Stomach (tissue), 9 donors: ENCODE data around the gene PHLDB3. TPM values are rescaled to one million over a fixed set of nuclear protein-coding genes. Genes with fewer than 3 reads are reported as not detected.

Experiments
- DNase-seq, 2 donors: peaks; one replicate each; pipeline versions ENCODE4 v3.0.0 to v3.0.0-alpha.2; 2013 to 2019
- H3K27ac ChIP-seq, 5 donors: fragments of 200-600 bp in 4 of 5; sonication (generic) in 4 of 5; one replicate each; pipeline ENCODE4 v1.5.1; 2013 to 2019; ENCODE audit warnings: mild to moderate bottlenecking in 1 of 5, moderate library complexity in 1 of 5
- H3K27me3 ChIP-seq, 3 donors: fragments of 200-600 bp; sonication (generic); one replicate each; pipeline ENCODE4 v1.5.1; 2017 to 2019; ENCODE audit warnings: mixed run types in 1 of 3
- H3K36me3 ChIP-seq, 4 donors: fragments of 200-600 bp; sonication (generic); 1 replicate in 3 of 4; 2 replicates in 1 of 4; pipeline ENCODE4 v1.5.1; 2016 to 2019
- H3K4me1 ChIP-seq, 4 donors: fragments of 200-600 bp; sonication (generic); one replicate each; pipeline ENCODE4 v1.5.1; 2016 to 2019
- H3K4me3 ChIP-seq, 4 donors: fragments of 200-600 bp; sonication (generic) in 3 of 4; one replicate each; pipeline ENCODE4 v1.5.1; 2016 to 2019; ENCODE audit warnings: mild to moderate bottlenecking in 1 of 4
- H3K9me3 ChIP-seq, 4 donors: fragments of 200-600 bp; sonication (generic); one replicate each; pipeline ENCODE4 v1.5.1; 2016 to 2019
- EP300 ChIP-seq: sonication (generic); formaldehyde crosslinking; IDR thresholded peaks from one replicate; pipeline ENCODE4 v1.6.1; 2017; ENCODE audit warnings: antibody characterized with exemption
- POLR2A ChIP-seq, 4 donors: fragments of 450-650 bp; IDR thresholded peaks; one replicate each; pipeline ENCODE4 v1.6.1; 2016; ENCODE audit warnings: antibody characterized with exemption in 4 of 4, control low read depth in 2 of 4, mild to moderate bottlenecking in 1 of 4, moderate library complexity in 1 of 4
- POLR2AphosphoS5 ChIP-seq, 3 donors: sonication (generic); formaldehyde crosslinking; IDR thresholded peaks; one replicate each; pipeline ENCODE4 v1.6.1; 2016; ENCODE audit warnings: antibody characterized with exemption in 3 of 3
- WGBS, 5 donors: extraction: QIAGEN DNeasy Blood & Tissue Kit in 3 of 5; methylation state at CpG; one replicate each; pipeline versions ENCODE4 v1.1.5 to v1.1.7; 2013 to 2018; 5-methylcytosine and 5-hydroxymethylcytosine counted together
- intact Hi-C: fragments of 100-400 bp; cut with DNase I; formaldehyde crosslinking; loops from one replicate; pipeline ENCODE4 v1.15.1; 2023; ENCODE audit warnings: low total_unique reads
- polyA plus RNA-seq, 3 donors: library from polyadenylated mRNA; stranded (reverse); fragments of 200-250 nt; gene quantifications; one replicate each; pipeline ENCODE4 v1.2.3, GENCODE V29; 2013
- total RNA-seq, 5 donors: library from RNA; depleted of rRNA; stranded (reverse); fragments of >200 nt; gene quantifications; one replicate each; pipeline versions ENCODE4 v1.1.0 to v1.2.3, GENCODE V29; 2014 to 2016
- TF ChIP-seq, protein P1 (sequence below), 7 experiments: fragments of 450-650 bp in 4 of 7; fragments of 200-600 bp in 3 of 7; sonication (generic) in 3 of 7; IDR thresholded peaks; one replicate each; pipeline ENCODE4 v1.5.1; 2016 to 2019; ENCODE audit warnings: antibody characterized with exemption in 7 of 7, control low read depth in 2 of 7, mild to moderate bottlenecking in 1 of 7
- donor health status: healthy with polysubstance abuse.
- donor health status: Bipolar disorder and iron deficiency.
- donor health status: healthy.

The PHLDB3 gene
- total and polyA plus RNA-seq, 8 donors, result 2.0 to 55.3 (median 9.5) TPM; not detected in 1

DNA sequence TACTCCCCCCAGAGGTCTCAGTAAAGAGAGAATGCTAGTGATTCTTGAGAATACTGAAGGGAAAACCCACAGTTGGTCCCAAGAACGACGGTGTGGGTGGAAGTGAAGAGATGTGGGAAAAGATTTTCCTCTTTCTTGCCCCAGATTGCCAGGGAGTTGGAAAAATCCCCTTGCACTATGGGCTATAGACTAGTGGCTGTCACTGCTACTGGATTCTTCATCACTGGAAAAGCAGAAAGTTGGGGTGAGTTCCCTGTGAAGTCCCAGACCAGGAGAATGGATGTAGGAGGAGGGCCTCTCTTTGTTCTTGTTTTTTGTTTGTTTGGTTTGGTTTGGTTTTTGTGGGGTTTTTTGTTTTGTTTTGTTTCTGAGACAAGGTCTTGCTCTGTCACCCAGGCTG lies 50.5 kb downstream of the PHLDB3 start:
- intact Hi-C loops, result no loop called here
- H3K4me1 ChIP-seq, result peaks cover 0 to 6% (median 2%) of the 10 kb centered on the region in 4 donors
- 65 to 81% (median 77%) methylated on average over 2 of the region's 2 CpGs for WGBS, 5 donors

DNA sequence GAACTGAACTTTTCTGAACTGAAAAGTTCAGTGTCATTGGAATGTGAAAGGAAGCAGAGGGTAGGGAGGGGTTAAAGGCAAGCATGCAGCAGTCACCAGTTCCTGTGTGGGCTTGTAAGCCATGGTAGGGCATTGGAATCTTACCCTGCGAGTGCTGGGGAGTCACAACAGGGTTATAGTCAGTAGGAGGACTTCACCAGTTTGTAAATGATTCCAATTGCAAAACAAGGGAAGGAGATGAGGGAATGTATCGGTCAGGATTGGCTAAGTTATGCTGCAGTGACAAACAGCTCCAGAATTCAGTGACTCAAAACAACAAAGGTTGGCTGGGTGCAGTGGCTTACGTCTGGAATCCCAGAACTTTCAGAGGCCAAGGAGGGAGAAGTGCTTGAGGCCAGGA lies 52.0 kb downstream of the PHLDB3 start:
- TF ChIP-seq, protein P1, sequence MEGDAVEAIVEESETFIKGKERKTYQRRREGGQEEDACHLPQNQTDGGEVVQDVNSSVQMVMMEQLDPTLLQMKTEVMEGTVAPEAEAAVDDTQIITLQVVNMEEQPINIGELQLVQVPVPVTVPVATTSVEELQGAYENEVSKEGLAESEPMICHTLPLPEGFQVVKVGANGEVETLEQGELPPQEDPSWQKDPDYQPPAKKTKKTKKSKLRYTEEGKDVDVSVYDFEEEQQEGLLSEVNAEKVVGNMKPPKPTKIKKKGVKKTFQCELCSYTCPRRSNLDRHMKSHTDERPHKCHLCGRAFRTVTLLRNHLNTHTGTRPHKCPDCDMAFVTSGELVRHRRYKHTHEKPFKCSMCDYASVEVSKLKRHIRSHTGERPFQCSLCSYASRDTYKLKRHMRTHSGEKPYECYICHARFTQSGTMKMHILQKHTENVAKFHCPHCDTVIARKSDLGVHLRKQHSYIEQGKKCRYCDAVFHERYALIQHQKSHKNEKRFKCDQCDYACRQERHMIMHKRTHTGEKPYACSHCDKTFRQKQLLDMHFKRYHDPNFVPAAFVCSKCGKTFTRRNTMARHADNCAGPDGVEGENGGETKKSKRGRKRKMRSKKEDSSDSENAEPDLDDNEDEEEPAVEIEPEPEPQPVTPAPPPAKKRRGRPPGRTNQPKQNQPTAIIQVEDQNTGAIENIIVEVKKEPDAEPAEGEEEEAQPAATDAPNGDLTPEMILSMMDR (IDR thresholded peaks at IDR 0.05), result no peak
- TF ChIP-seq EP300 (no peak), POLR2A (IDR thresholded peaks at IDR 0.05) (no peak), POLR2AphosphoS5 (IDR thresholded peaks at IDR 0.05) (no peak)
- H3K27me3 ChIP-seq, result no peaks in the 10 kb centered on the region

More for the DNA sequence above, 50.5 kb downstream of the PHLDB3 start:
- Histone ChIP-seq H3K36me3 (no peaks in the 10 kb centered on the region), H3K4me3 (no peak overlapping the region), H3K9me3 (no peaks in the 10 kb centered on the region), H3K27me3 (no peaks in the 10 kb centered on the region), H3K27ac (no peak overlapping the region)
- TF ChIP-seq EP300 (no peak), POLR2A (IDR thresholded peaks at IDR 0.05) (no peak), POLR2AphosphoS5 (IDR thresholded peaks at IDR 0.05) (no peak)
- TF ChIP-seq, protein P1 (IDR thresholded peaks at IDR 0.05), result no peak
- DNase-seq, result no peak

GRCh38 chr19:43450545-43450997 lies 54.0 kb downstream of the PHLDB3 start:
- 51 to 75% (median 70%) methylated on average over 2 of the region's 2 CpGs for WGBS, 5 donors
- DNase-seq, result no peak
- Histone ChIP-seq H3K4me3 (no peak overlapping the region), H3K36me3 (no peaks in the 10 kb centered on the region), H3K27me3 (no peaks in the 10 kb centered on the region), H3K4me1 (peaks cover 0 to 9% (median 4%) of the 10 kb centered on the region in 4 donors), H3K27ac (peak overlapping the region in 1 of 5 donors; percentile 26), H3K9me3 (no peaks in the 10 kb centered on the region)
- intact Hi-C loops, result no loop called here
- TF ChIP-seq EP300 (no peak), POLR2A (IDR thresholded peaks at IDR 0.05) (no peak), POLR2AphosphoS5 (IDR thresholded peaks at IDR 0.05) (no peak)
- TF ChIP-seq, protein P1 (IDR thresholded peaks at IDR 0.05), result no peak

More for the DNA sequence above, 52.0 kb downstream of the PHLDB3 start:
- Histone ChIP-seq H3K36me3 (no peaks in the 10 kb centered on the region), H3K27ac (no peak overlapping the region), H3K9me3 (no peaks in the 10 kb centered on the region), H3K4me3 (no peak overlapping the region), H3K4me1 (peaks cover 0 to 6% (median 2%) of the 10 kb centered on the region in 4 donors)
- intact Hi-C loops, result no loop called here
- WGBS, 5 donors, result 67 to 72% (median 69%) methylated on average over 3 of the region's 3 CpGs
- DNase-seq, result no peak

DNA sequence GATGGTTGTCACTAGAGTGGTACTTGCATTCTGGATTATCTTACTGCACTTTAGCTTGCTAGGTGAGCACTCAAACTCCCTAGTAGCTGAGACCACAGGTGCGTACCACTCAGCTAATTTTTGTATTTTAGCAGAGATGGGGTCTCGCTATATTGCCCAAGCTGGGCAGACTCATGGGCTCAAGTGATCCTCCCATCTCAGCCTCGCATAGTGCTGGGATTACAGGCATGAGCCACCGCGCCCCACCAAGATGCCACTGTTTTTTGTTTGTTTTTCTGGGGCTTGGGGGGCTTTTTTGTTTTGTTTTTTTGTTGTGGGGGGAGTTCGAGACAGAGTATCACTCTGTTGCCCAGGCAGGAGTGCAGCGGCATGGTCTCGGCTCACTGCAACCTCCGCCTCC lies 56.9 kb downstream of the PHLDB3 start:
- H3K4me3 ChIP-seq, result no peak overlapping the region
- WGBS, 5 donors, result 88 to 99% (median 94%) methylated on average over 9 of the region's 9 CpGs
- H3K36me3 ChIP-seq, result no peaks in the 10 kb centered on the region
- no peak overlapping the region for H3K27ac ChIP-seq
- DNase-seq, result no peak
- TF ChIP-seq POLR2AphosphoS5 (IDR thresholded peaks at IDR 0.05) (no peak), POLR2A (IDR thresholded peaks at IDR 0.05) (no peak), EP300 (no peak)
- TF ChIP-seq, protein P1 (IDR thresholded peaks at IDR 0.05), result no peak
- H3K9me3 ChIP-seq, result no peaks in the 10 kb centered on the region
- H3K27me3 ChIP-seq, result no peaks in the 10 kb centered on the region
- intact Hi-C loops, result loop anchor here (5.0 kb wide), 1 partner anchor 75 kb away; no protein-coding TSS in a partner anchor
- peaks cover 0 to 6% (median 3%) of the 10 kb centered on the region in 4 donors for H3K4me1 ChIP-seq
